ENCODE results near the gene MAP1LC3A. TPM values are rescaled to one million over a fixed set of nuclear protein-coding genes. Genes with fewer than 3 reads are reported as not detected.

MAP1LC3A gene
- total RNA-seq, 1 donor from 2014 or later: 42.2 TPM

- no peaks in the 10 kb centered on the region for H3K27me3 Mint-ChIP-seq (ENCODE audit: low read depth)
- H3K27ac Mint-ChIP-seq: no peak overlapping the region
- H3K36me3 Mint-ChIP-seq: peaks cover 5% of the 10 kb centered on the region
- no peaks in the 10 kb centered on the region for H3K9me3 Mint-ChIP-seq
- H3K4me1 Mint-ChIP-seq: peaks cover 24% of the 10 kb centered on the region
- DNase-seq (ENCODE audit: low spot score in 2 of 2, unreplicated experiment in 2 of 2): no peak
- TF ChIP-seq, protein P1, sequence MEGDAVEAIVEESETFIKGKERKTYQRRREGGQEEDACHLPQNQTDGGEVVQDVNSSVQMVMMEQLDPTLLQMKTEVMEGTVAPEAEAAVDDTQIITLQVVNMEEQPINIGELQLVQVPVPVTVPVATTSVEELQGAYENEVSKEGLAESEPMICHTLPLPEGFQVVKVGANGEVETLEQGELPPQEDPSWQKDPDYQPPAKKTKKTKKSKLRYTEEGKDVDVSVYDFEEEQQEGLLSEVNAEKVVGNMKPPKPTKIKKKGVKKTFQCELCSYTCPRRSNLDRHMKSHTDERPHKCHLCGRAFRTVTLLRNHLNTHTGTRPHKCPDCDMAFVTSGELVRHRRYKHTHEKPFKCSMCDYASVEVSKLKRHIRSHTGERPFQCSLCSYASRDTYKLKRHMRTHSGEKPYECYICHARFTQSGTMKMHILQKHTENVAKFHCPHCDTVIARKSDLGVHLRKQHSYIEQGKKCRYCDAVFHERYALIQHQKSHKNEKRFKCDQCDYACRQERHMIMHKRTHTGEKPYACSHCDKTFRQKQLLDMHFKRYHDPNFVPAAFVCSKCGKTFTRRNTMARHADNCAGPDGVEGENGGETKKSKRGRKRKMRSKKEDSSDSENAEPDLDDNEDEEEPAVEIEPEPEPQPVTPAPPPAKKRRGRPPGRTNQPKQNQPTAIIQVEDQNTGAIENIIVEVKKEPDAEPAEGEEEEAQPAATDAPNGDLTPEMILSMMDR (IDR thresholded peaks at IDR 0.05; ENCODE audit: unreplicated experiment): no peak
- no peak overlapping the region for H3K4me3 Mint-ChIP-seq
These were observed 25.0 kb downstream of the MAP1LC3A start for GRCh38 chr20:34583544-34583943.

DNA sequence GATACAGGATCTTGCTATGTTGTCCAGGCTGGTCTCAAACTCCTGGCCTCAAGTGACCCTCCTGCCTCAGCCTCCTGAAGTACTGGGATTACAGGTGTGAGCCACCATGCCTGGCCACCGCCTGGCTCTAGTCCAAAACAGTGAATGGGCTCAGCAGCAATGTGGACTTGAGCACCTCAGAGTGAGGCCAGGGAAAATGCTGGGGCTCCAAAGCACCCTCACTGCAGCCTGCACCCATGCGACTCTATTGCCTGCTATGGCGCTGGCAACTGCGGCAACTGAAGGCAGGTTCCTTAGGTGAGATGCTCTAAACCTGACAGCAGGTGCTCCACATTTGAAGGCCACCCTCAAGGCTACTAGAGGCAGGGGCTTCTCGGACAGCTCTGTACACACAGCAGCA lies 26.5 kb downstream of the MAP1LC3A start:
- peaks cover 10% of the 10 kb centered on the region for H3K4me1 Mint-ChIP-seq
- no peak for DNase-seq (ENCODE audit: low spot score in 2 of 2, unreplicated experiment in 2 of 2)

DNA sequence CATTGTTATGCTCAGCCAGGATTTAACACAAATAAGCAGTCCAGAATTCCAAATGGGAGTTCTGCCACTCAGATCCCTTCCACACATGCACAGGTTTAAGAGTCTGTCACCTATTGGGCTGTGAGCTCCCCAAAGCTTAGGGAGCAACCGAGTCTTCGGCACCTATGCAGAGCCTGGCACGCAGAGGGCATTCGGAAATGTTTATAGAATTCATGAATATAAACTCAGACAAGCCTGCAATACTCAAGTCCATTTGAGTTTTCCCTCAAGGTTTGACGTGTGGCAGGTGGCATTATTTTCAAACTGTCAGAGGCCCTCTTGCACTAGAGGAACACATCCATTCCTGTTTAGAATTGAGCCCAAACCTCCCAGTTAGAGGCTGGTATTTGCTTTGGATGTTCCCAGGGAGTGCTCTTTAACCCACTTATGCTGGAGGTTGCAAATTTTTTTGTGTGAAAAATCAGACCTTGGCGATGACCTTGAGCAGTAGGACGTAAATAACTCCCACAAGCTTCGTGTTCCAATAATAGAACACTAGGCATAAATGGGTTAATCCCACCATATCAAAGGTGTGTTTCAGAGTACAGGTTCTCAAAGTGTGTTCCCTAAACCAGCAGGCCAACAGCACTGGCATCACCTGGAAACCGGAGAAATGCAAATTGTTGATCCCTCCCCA lies 28.1 kb downstream of the MAP1LC3A start:
- Mint-ChIP-seq H3K4me1 (peaks cover 4% of the 10 kb centered on the region), H3K27me3 (ENCODE audit: low read depth) (no peaks in the 10 kb centered on the region), H3K36me3 (peaks cover 5% of the 10 kb centered on the region), H3K9me3 (no peaks in the 10 kb centered on the region), H3K27ac (no peak overlapping the region), H3K4me3 (no peak overlapping the region)
- no peak for DNase-seq (ENCODE audit: low spot score in 2 of 2, unreplicated experiment in 2 of 2)
- TF ChIP-seq, protein P1 (IDR thresholded peaks at IDR 0.05; ENCODE audit: unreplicated experiment): no peak

More for the DNA sequence above, 26.5 kb downstream of the MAP1LC3A start:
- Mint-ChIP-seq H3K36me3 (peaks cover 5% of the 10 kb centered on the region), H3K27me3 (ENCODE audit: low read depth) (no peaks in the 10 kb centered on the region), H3K4me3 (no peak overlapping the region), H3K9me3 (no peaks in the 10 kb centered on the region), H3K27ac (no peak overlapping the region)
- TF ChIP-seq, protein P1 (IDR thresholded peaks at IDR 0.05; ENCODE audit: unreplicated experiment): no peak

DNA sequence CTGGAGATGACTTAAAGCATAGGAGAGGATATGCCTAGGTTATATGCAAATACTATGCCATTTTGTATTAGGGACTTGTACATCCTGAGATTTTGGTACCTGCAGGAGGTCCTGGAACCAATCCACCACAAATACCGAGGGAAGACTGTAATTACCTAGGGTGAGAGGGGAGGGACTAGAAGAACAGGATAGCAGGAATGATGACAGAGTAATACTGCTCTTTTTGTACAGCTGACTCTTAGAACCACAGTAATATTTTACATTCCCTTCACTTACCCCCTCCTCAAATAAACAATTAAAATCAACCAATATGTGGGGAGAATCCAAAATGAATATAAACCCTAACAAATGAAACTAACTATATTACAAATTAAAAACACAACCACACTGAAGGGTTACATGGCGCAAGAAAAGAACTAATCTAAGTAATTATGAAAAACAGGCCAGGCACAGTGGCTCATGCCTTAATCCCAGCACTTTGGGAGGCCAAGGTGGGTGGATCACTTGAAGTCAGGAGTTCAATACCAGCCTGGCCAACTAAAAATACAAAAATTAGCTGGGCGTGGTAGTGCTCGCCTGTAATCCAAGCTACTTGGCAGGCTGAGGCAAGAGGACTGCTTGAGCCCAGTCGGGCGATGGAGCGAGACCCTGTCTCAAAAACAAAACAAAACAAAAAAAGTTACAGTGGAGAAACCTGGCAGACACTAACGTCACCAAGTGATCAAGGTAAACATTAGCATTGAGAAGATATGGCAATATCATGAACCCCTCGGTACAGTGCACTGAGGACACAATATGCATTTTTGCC lies 37.1 kb downstream of the MAP1LC3A start:
- TF ChIP-seq, protein P1 (IDR thresholded peaks at IDR 0.05; ENCODE audit: unreplicated experiment): no peak
- DNase-seq (ENCODE audit: low spot score in 2 of 2, unreplicated experiment in 2 of 2): no peak
- no peak overlapping the region for H3K27ac Mint-ChIP-seq
- H3K27me3 Mint-ChIP-seq (ENCODE audit: low read depth): no peaks in the 10 kb centered on the region
- no peaks in the 10 kb centered on the region for H3K9me3 Mint-ChIP-seq
- H3K4me3 Mint-ChIP-seq: no peak overlapping the region
- H3K4me1 Mint-ChIP-seq: no peaks in the 10 kb centered on the region
- H3K36me3 Mint-ChIP-seq: peaks cover 5% of the 10 kb centered on the region

GRCh38 chr20:34600892-34601653 lies 42.6 kb downstream of the MAP1LC3A start:
- Mint-ChIP-seq H3K36me3 (peaks cover 5% of the 10 kb centered on the region), H3K9me3 (no peaks in the 10 kb centered on the region), H3K4me3 (no peak overlapping the region), H3K27me3 (ENCODE audit: low read depth) (no peaks in the 10 kb centered on the region), H3K4me1 (peaks cover 4% of the 10 kb centered on the region), H3K27ac (no peak overlapping the region)
- TF ChIP-seq, protein P1 (IDR thresholded peaks at IDR 0.05; ENCODE audit: unreplicated experiment): no peak
- DNase-seq (ENCODE audit: low spot score in 2 of 2, unreplicated experiment in 2 of 2): no peak
